ENCODE results near the gene DNAJC16.

- TF ChIP-seq CTCF (IDR thresholded peaks at IDR 0.05), result no peak
- no peak for TF ChIP-seq POLR2AphosphoS5 (IDR thresholded peaks at IDR 0.05)
These were observed 26.2 kb upstream of the DNAJC16 start for GRCh38 chr1:15500184-15501178.
